ENCODE data around the gene MID1. TPM values are rescaled to one million over a fixed set of nuclear protein-coding genes. Genes with fewer than 3 reads are reported as not detected.
A peak's percentile ranks its signal among the peaks of the same experiment; 100 is the strongest.

The MID1 gene
- total RNA-seq, 1 donor from 2014 or later: 9.4 TPM

DNA sequence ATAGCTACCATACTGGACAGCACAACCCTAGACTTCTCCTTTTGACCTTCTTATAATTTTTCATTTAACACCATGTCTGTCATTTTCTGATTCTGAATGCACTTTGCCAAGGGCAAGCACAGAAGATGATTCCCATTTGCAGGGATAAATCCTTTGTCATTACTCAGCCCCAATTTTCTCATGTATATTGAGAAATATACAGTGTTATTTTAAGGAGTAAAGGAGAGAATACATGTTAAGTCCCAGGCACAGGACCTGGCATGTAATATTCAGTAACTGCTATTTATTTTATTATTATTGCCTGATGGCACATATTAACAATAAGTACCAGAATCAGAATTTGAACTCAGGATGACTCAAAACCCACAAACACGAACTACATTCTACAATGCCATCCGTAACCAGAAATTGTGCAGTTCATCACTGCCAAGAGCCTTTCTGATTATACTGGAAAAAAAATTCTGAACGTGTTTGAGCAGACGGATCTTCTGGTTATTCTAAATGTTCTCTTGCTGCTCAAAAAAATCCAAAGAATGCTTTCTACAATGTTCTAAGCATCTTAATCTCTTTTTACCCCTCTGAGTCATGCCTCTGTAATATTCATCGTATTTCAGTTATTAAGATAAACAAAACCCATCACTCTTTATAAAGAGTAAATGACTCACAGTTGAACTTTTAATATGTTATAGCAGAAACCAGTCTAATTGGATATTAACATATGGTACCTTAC is 170.0 kb downstream of the MID1 start:
- Histone ChIP-seq H3K36me3 (peaks cover 19% of the 10 kb centered on the region), H3K27me3 (ENCODE audit: low read depth) (no peaks in the 10 kb centered on the region), H3K27ac (replicated peaks) (no peak overlapping the region), H3K9me3 (replicated peaks) (no peaks in the 10 kb centered on the region), H3K4me3 (no peak overlapping the region), H3K4me1 (no peaks in the 10 kb centered on the region)
- TF ChIP-seq, protein P1, sequence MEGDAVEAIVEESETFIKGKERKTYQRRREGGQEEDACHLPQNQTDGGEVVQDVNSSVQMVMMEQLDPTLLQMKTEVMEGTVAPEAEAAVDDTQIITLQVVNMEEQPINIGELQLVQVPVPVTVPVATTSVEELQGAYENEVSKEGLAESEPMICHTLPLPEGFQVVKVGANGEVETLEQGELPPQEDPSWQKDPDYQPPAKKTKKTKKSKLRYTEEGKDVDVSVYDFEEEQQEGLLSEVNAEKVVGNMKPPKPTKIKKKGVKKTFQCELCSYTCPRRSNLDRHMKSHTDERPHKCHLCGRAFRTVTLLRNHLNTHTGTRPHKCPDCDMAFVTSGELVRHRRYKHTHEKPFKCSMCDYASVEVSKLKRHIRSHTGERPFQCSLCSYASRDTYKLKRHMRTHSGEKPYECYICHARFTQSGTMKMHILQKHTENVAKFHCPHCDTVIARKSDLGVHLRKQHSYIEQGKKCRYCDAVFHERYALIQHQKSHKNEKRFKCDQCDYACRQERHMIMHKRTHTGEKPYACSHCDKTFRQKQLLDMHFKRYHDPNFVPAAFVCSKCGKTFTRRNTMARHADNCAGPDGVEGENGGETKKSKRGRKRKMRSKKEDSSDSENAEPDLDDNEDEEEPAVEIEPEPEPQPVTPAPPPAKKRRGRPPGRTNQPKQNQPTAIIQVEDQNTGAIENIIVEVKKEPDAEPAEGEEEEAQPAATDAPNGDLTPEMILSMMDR (IDR thresholded peaks at IDR 0.05; ENCODE audit: borderline replicate concordance): no peak
- no peak for DNase-seq
- intact Hi-C loops (cut with micrococcal nuclease): no loop called here

DNA sequence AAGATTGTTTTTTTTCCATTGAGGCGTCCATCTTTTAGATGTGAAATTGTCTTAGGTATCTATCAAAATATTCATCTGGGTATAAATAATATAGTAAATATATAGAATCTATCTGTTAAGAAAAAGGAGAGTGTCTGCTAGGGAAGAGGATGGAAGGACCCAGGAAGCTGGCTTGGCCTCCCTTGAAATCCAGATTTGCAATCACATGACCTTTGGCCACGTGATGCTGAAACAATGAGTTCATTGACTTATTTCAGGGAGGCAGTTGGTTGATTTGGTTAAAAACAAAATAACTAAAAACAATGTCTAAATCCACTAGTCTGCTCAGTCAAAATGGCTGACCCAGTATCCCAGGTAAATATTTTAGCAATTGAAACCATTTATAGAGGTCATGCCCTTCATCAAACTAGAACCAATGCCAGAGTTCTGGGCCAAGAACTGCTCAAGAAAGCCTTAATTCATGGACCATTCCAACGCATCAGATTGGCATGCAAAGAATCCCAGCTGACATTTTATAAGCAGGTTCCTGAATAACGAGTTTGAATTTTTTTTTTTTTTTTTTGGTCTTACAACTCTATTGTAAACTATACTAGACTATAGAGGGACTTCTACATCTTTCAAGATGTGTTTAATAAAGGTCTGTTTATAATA is 172.7 kb downstream of the MID1 start:
- H3K27me3 ChIP-seq (ENCODE audit: low read depth): no peaks in the 10 kb centered on the region
- H3K36me3 ChIP-seq: peaks cover 2% of the 10 kb centered on the region
- DNase-seq: no peak
- TF ChIP-seq, protein P1 (IDR thresholded peaks at IDR 0.05; ENCODE audit: borderline replicate concordance): no peak
- no peaks in the 10 kb centered on the region for H3K4me1 ChIP-seq
- H3K9me3 ChIP-seq (replicated peaks): no peaks in the 10 kb centered on the region
- H3K27ac ChIP-seq (replicated peaks): no peak overlapping the region
- no peak overlapping the region for H3K4me3 ChIP-seq
- intact Hi-C loops (cut with micrococcal nuclease): no loop called here

DNA sequence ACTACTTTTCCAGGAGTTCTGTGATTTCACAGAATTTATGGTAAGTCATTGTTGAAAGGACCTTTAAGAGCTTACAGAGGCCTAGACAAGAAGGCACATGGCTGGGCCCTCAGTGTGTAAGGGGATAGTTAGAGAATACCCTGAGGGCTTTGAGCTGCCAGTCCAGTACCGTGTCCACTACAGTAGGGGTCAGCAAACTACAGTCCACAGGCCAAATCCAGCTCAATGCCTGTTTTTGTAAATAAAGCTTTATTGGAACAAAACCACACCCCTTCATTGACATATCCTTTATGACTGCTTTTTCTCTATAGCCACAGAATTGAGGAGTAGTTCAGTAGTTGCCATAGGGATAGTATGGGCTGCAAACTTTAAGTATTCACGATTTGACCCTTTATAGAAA is 176.2 kb downstream of the MID1 start:
- H3K27me3 ChIP-seq (ENCODE audit: low read depth): no peaks in the 10 kb centered on the region
- H3K27ac ChIP-seq (replicated peaks): no peak overlapping the region
- no peaks in the 10 kb centered on the region for H3K36me3 ChIP-seq
- intact Hi-C loops (cut with micrococcal nuclease): no loop called here
- H3K4me1 ChIP-seq: no peaks in the 10 kb centered on the region
- H3K4me3 ChIP-seq: no peak overlapping the region
- H3K9me3 ChIP-seq (replicated peaks): no peaks in the 10 kb centered on the region
- TF ChIP-seq, protein P1 (IDR thresholded peaks at IDR 0.05; ENCODE audit: borderline replicate concordance): peak; percentile 15
- no peak for DNase-seq

DNA sequence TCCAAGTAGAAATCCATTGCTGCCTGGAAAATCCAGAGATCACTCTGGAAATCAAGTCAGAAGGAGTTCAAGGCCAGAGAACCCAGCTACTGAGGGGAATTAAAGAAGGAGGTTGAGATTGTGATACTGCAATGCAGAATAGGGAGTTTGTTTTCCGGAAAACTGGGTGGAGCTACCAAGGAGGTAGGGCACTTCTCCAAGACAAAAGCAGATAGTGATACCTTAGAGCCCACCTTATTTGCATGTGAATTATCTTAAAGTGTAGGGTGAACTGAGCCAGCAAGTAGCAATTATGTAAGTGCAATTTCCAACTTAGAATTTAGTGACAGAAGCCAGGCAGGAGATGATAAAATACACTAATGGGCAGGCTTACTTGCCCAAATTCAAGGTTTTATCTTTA is 178.9 kb downstream of the MID1 start:
- no peak for DNase-seq
- TF ChIP-seq, protein P1 (IDR thresholded peaks at IDR 0.05; ENCODE audit: borderline replicate concordance): no peak
- H3K4me3 ChIP-seq: no peak overlapping the region
- no peaks in the 10 kb centered on the region for H3K36me3 ChIP-seq
- no peaks in the 10 kb centered on the region for H3K4me1 ChIP-seq
- intact Hi-C loops (cut with micrococcal nuclease): no loop called here
- H3K27me3 ChIP-seq (ENCODE audit: low read depth): no peaks in the 10 kb centered on the region
- no peak overlapping the region for H3K27ac ChIP-seq (replicated peaks)
- no peaks in the 10 kb centered on the region for H3K9me3 ChIP-seq (replicated peaks)

DNA sequence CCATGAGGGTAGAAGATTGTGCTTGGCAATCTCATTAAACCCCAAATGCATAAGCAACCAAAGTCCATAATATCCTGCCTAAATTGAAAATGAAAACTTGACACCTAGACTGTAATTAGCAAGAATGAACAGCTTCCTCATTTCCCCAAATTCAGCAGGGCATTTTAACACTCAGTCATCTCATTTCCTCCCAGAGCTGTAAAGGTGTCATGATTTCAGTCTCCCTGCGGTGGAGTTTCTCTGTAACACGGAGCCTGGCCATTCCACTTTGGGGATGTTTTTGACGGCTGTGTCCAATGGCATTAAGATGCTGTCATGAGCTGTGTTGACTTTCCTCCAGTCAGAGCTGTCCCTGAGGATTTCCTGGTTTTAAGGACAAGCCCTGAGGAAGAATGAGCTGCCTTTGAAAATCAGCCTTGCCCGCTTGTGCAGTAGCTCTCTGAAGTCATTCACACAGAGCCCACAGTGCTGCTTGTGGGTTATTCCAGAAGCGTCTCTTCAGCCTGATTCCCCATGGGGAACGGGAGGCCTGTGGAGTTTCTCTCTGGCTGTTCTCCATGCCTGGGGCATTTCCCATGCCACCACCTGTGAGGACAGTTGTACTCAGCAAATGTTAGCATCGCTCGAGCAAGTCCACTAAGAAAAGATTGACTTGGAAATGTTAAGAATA is 187.0 kb downstream of the MID1 start:
- H3K4me1 ChIP-seq: no peaks in the 10 kb centered on the region
- no peaks in the 10 kb centered on the region for H3K9me3 ChIP-seq (replicated peaks)
- no peaks in the 10 kb centered on the region for H3K27me3 ChIP-seq (ENCODE audit: low read depth)
- TF ChIP-seq, protein P1 (IDR thresholded peaks at IDR 0.05; ENCODE audit: borderline replicate concordance): no peak
- no peak overlapping the region for H3K4me3 ChIP-seq
- no peak for DNase-seq
- intact Hi-C loops (cut with micrococcal nuclease): no loop called here
- H3K27ac ChIP-seq (replicated peaks): no peak overlapping the region
- no peaks in the 10 kb centered on the region for H3K36me3 ChIP-seq

All from left ventricle myocardium inferior (tissue), 1 donor.